Retinal pigment epithelial cell (primary cell): ENCODE data around the gene COL27A1.

Experiments used
- DNase-seq: peaks from one replicate; pipeline ENCODE4 v3.0.0-alpha.2; 2010; ENCODE audit warnings: low read depth
- H3K4me3 ChIP-seq: 2 replicates; pipeline ENCODE4 v1.5.1; 2011; ENCODE audit warnings: mild to moderate bottlenecking, low read length, control low read depth, moderate library complexity
- CTCF ChIP-seq: conservative IDR thresholded peaks from 2 replicates; pipeline ENCODE4 v1.5.1; 2011; ENCODE audit warnings: low read depth, low read length, control low read depth, inconsistent platforms

COL27A1 gene

GRCh38 chr9:114177423-114178064, 22.2 kb downstream of the COL27A1 start:
- no peak for DNase-seq
- TF ChIP-seq CTCF: no peak
- no peak overlapping the region for H3K4me3 ChIP-seq

GRCh38 chr9:114178076-114178475, 22.7 kb downstream of the COL27A1 start:
- no peak for TF ChIP-seq CTCF
- DNase-seq: no peak
- no peak overlapping the region for H3K4me3 ChIP-seq

- no peak for TF ChIP-seq CTCF
- DNase-seq: no peak
- no peak overlapping the region for H3K4me3 ChIP-seq
Observed at GRCh38 chr9:114178756-114179450, 23.6 kb downstream of the COL27A1 start.

GRCh38 chr9:114179516-114179915, 24.2 kb downstream of the COL27A1 start:
- TF ChIP-seq CTCF: no peak
- H3K4me3 ChIP-seq: no peak overlapping the region
- no peak for DNase-seq

GRCh38 chr9:114180696-114181606, 25.6 kb downstream of the COL27A1 start:
- DNase-seq: no peak
- TF ChIP-seq CTCF: no peak
- H3K4me3 ChIP-seq: no peak overlapping the region

GRCh38 chr9:114181607-114182409, 26.5 kb downstream of the COL27A1 start:
- H3K4me3 ChIP-seq: no peak overlapping the region
- no peak for DNase-seq
- no peak for TF ChIP-seq CTCF
